AG04449 (cell line): ENCODE results near the gene NUFIP1.
"Not testable (repeated sequence)": the region's sequence is repeated elsewhere in the genome, so short reads cannot be mapped to it uniquely, and the experiment has no call there.

Experiments
- CTCF ChIA-PET: fragments of 350-600 bp; formaldehyde crosslinking; extraction: SDS; loops from one replicate; lab custom pipeline; 2021; ENCODE audit warnings: antibody characterized with exemption; lab: Yijun Ruan, JAX
- POLR2A ChIA-PET: fragments of 400-600, 350-600 bp; formaldehyde crosslinking; extraction: SDS; loops from one replicate; lab custom pipeline; 2020; ENCODE audit warnings: antibody characterized with exemption, inconsistent platforms; lab: Yijun Ruan, JAX
- DNase-seq: peaks from one replicate; pipeline ENCODE4 v3.0.0-alpha.2; 2010; ENCODE audit warnings: low read depth, low spot score
- H3K4me3 ChIP-seq: 2 replicates; pipeline ENCODE4 v1.5.1; 2011; ENCODE audit warnings: low read depth, mild to moderate bottlenecking, control low read depth, low read length
- TF ChIP-seq, protein P1 (sequence below): IDR thresholded peaks from one replicate; pipeline ENCODE4 v1.5.1; 2011; ENCODE audit warnings: mild to moderate bottlenecking, moderate library complexity, low read length, control low read depth, inconsistent platforms; ENCODE audit not compliant: insufficient read depth; ENCODE audit errors: missing control alignments

The NUFIP1 gene

DNA sequence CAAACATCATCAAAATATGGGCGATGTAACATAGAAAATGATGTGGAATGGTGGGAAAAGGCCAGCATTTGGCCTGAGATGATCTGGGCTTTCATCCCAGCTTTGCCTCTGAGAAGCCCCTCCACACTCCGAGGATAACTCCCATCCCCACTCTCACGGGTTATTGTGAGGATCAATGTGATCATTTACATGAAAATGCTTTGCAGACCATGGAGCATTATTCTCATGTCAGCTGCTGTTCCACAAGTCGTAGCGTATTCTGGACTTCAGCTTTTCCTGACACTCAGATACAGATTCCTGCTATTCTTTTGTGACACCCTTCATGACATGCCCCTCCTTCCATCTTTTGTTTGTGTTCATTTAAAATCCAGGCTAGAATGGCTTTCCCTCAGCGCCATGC lies 86.5 kb downstream of the NUFIP1 start:
- CTCF ChIA-PET, result interaction anchor here (2.0 kb wide), 1 partner anchor 12 kb away, joined by 4 read pairs; no protein-coding TSS in a partner anchor
- TF ChIP-seq, protein P1, sequence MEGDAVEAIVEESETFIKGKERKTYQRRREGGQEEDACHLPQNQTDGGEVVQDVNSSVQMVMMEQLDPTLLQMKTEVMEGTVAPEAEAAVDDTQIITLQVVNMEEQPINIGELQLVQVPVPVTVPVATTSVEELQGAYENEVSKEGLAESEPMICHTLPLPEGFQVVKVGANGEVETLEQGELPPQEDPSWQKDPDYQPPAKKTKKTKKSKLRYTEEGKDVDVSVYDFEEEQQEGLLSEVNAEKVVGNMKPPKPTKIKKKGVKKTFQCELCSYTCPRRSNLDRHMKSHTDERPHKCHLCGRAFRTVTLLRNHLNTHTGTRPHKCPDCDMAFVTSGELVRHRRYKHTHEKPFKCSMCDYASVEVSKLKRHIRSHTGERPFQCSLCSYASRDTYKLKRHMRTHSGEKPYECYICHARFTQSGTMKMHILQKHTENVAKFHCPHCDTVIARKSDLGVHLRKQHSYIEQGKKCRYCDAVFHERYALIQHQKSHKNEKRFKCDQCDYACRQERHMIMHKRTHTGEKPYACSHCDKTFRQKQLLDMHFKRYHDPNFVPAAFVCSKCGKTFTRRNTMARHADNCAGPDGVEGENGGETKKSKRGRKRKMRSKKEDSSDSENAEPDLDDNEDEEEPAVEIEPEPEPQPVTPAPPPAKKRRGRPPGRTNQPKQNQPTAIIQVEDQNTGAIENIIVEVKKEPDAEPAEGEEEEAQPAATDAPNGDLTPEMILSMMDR, result no peak
- no peak for DNase-seq
- POLR2A ChIA-PET, result no interaction called here
- H3K4me3 ChIP-seq, result no peak overlapping the region

DNA sequence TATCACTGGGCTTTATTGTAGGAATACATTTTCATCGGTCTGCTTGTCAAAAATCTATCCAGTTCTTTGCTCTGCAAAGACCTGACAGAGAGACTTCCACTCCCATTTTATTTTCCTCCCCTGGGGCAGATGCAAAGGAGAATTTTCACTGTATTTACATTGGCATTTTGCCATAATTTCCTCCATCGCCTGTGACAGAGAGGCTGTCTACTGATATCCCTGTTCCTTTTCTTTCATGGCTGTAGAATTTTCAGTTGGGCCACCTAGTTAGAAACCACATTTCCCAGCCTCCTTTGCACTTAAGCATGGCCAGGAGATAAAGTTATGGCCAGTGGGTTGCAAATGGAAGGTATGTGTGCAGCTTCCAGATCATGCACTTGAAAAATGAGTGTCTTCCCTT lies 89.3 kb downstream of the NUFIP1 start:
- POLR2A ChIA-PET, result no interaction called here

DNA sequence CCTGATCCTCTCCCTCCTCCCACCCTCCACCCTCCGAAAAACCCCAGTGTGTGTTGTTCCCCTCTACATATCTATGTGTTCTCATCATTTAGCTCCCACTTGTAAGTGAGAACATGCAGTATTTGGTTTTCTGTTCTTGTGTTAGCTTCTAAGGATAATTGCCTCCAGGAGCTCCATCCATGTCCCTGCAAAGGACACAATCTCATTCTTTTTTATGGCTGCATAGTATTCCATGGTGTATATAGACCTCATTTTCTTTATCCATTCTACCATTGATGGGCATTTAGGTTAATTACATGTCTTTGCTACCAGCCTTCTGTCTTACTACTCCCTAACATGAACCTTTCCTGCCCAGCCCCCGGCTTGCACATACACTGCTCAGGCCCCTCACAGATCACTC lies 91.0 kb downstream of the NUFIP1 start:
- POLR2A ChIA-PET, H3K4me3 ChIP-seq, DNase-seq, CTCF ChIA-PET: not testable (repeated sequence)

More for the DNA sequence above, 89.3 kb downstream of the NUFIP1 start:
- no peak for DNase-seq
- CTCF ChIA-PET, result no interaction called here
- H3K4me3 ChIP-seq, result no peak overlapping the region
- TF ChIP-seq, protein P1, result no peak

DNA sequence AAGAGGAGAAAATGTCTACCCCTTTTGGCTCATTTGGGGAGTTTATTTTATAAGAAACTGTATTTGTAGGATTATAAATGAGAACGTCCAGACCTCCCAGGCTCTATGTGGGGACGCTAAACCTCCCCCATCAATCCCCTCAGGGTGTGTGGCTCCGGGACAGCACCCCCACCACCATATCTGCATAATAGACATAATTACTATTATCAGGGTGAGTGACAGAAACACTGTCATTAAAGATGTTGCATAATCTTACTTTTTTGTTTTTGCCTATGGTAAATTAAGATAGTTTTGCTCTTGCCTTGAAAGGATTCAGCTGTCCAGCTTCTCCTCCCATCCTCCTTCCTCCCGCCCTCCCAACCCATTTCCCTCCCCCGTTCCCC lies 93.3 kb downstream of the NUFIP1 start:
- no peak overlapping the region for H3K4me3 ChIP-seq
- no peak for DNase-seq
- POLR2A ChIA-PET, result no interaction called here
- TF ChIP-seq, protein P1, result no peak
- CTCF ChIA-PET, result no interaction called here

DNA sequence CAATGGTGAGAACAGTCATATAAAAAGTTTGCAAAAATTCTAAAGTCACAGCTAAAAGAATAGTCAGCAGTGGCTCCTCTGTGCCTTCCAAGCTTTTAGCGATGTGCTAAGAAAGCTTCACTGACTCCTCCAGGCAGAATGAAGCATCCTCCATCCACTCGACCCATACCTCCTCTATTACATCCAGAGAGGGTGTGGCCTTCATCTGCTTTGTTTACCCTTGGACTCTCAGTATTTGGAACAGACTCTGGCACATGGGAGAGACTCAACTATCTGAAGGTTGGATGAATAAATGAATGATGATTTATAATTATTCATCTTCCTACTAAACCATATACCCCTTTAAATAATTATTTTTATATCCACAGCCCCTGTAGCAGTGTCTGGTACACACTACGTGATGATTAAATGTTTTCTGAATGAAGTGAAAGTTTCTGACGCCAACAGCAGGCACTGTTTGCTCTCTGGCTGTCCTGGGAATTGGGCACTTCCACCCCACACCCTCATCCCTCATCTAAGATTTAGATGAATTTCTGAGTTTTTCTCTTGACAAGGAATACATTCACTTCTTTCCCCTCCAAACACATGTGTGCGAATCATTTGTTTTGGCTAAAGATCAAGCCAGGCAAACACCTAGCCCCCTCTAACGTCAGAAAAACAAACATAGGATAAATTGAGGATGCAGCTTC lies 93.9 kb downstream of the NUFIP1 start:
- ChIA-PET CTCF (no interaction called here), POLR2A (no interaction called here)
- DNase-seq, result no peak
- TF ChIP-seq, protein P1, result no peak
- no peak overlapping the region for H3K4me3 ChIP-seq

DNA sequence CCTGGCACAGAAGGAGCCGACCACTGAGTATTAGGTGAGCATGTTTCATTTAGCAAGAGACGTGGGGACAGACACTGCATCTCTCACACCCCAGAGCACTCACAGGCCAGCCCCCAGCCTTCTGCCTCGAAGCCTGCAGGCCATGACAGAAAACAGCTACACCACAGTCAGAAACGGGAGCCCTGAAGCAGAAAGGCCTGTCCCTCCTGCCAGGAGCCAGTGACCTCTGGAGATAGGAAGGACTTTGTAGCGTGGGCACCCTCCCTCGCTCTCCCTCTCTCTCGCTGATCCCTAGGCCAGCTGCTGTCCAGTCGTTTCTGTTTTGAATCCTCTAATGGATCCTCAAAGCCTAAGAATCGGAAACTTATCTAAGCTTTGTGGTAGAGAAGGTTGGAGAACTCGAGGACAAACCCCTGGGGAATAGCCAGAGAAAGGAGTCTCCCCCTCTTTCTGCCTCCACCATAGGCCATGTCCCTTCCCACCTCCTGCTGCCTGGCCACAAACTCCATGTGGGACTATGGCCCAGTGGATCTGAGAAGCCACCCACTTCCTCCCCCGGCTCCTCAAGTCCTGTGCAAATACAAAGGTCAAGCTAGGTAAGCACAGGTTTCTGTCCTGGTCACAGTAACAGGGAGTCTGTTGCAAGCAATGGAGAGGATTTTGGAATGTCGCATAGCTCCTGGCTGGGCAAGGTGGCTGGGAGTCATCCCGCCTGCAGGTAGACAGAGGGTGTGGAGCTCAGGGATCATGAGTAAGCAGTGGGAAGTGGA lies 95.1 kb downstream of the NUFIP1 start:
- no peak for DNase-seq
- H3K4me3 ChIP-seq, result no peak overlapping the region
- ChIA-PET CTCF (interaction anchor here (1.1 to 1.5 kb wide), 2 partner anchors 19 to 321 kb away, joined by 3 to 4 read pairs; no protein-coding TSS in a partner anchor), POLR2A (no interaction called here)
- TF ChIP-seq, protein P1, result no peak
